ENCODE measurements around the gene HNRNPL.

GRCh38 chr19:38894968-38895367, 45.2 kb upstream of the HNRNPL start:
- TF ChIP-seq EZH2 (IDR thresholded peaks at IDR 0.05; ENCODE audit: borderline replicate concordance, low read length) (no peak), CTCF (conservative IDR thresholded peaks at IDR 0.05 in 1 of 2, IDR thresholded peaks at IDR 0.05 in 1 of 2; ENCODE audit: extremely low read depth in 1 of 2, insufficient read depth in 1 of 2, low read depth in 1 of 2, low read length in 2 of 2) (no peak)

Data from mammary epithelial cell (primary cell).